B cell (primary cell): ENCODE results near the gene PAFAH1B2. TPM values are rescaled to one million over a fixed set of nuclear protein-coding genes. Genes with fewer than 3 reads are reported as not detected.
A peak's percentile ranks its signal among the peaks of the same experiment; 100 is the strongest.

Source experiments
- ATAC-seq: fragments of 200-7000 bp; cut with Tn5 transposase; one replicate; pipeline ENCODE4 v1.10.0; 2021; ENCODE audit warnings: low read depth, mild to moderate bottlenecking, moderate number of reproducible peaks, moderate library complexity
- CTCF ChIA-PET: fragments of 350-600 bp; sonication (Branson Sonifier 250); formaldehyde crosslinking; loops from one replicate; lab custom pipeline; 2021; ENCODE audit warnings: antibody characterized with exemption, inconsistent platforms; lab: Charles Lee
- POLR2A ChIA-PET: fragments of 350-600 bp; sonication (Branson Sonifier 250); formaldehyde crosslinking; loops from one replicate; lab custom pipeline; 2021; ENCODE audit warnings: antibody characterized with exemption; lab: Charles Lee
- DNase-seq: peaks from one replicate; pipeline ENCODE4 v3.0.0; 2013
- H2AFZ ChIP-seq: 2 replicates; pipeline ENCODE4 v1.6.1; 2012; ENCODE audit warnings: mild to moderate bottlenecking, low read depth, low read length; ENCODE audit not compliant: insufficient read depth, poor library complexity, severe bottlenecking
- H3K27ac ChIP-seq, 2 donors: 1 replicate in 1 of 2; 2 replicates in 1 of 2; pipeline ENCODE4 v1.5.1; 2012 to 2013; ENCODE audit warnings: low read length in 2 of 2, mild to moderate bottlenecking in 2 of 2, moderate library complexity in 1 of 2
- H3K27me3 ChIP-seq, 4 experiments: fragments of 200-600 bp in 1 of 4; sonication (generic) in 1 of 4; replicated peaks in 1 of 4; 1 replicate in 2 of 4; 2 replicates in 2 of 4; pipeline versions ENCODE4 v1.6.1 to v1.7.0; 2013 to 2016; ENCODE audit warnings: low read length in 3 of 4, mild to moderate bottlenecking in 2 of 4, mixed read lengths in 1 of 4, moderate library complexity in 1 of 4; ENCODE audit not compliant: insufficient read depth in 4 of 4, control insufficient read depth in 3 of 4; ENCODE audit errors: control extremely low read depth in 1 of 4
- H3K36me3 ChIP-seq, 2 experiments: replicated peaks in 1 of 2; 1 replicate in 1 of 2; 2 replicates in 1 of 2; pipeline versions ENCODE4 v1.6.1 to v1.7.1; 2013; ENCODE audit warnings: low read length in 1 of 2; ENCODE audit not compliant: insufficient read depth in 2 of 2, control insufficient read depth in 1 of 2; ENCODE audit errors: control extremely low read depth in 1 of 2, extremely low read depth in 1 of 2
- H3K4me1 ChIP-seq, 2 donors: fragments of 200-600 bp in 1 of 2; sonication (generic) in 1 of 2; 1 replicate in 1 of 2; 2 replicates in 1 of 2; pipeline versions ENCODE4 v1.5.1 to v1.6.1; 2013 to 2017; ENCODE audit warnings: low read length in 2 of 2; ENCODE audit not compliant: control insufficient read depth in 2 of 2, insufficient read depth in 2 of 2
- H3K4me2 ChIP-seq: replicated peaks from 2 replicates; pipeline ENCODE3; 2012; ENCODE audit warnings: mild to moderate bottlenecking, low read depth, low read length; ENCODE audit not compliant: poor library complexity, severe bottlenecking
- H3K4me3 ChIP-seq, 5 experiments: fragments of 200-600 bp in 1 of 5; sonication (generic) in 1 of 5; 1 replicate in 3 of 5; 2 replicates in 2 of 5; pipeline versions ENCODE4 v1.5.1 to v1.7.0; 2011 to 2016; ENCODE audit warnings: low read length in 4 of 5, mild to moderate bottlenecking in 4 of 5, low read depth in 2 of 5, control low read depth in 1 of 5, moderate library complexity in 1 of 5; ENCODE audit not compliant: insufficient read depth in 1 of 5; ENCODE audit errors: control extremely low read depth in 1 of 5, extremely low read depth in 1 of 5
- H3K79me2 ChIP-seq: fragments of 200-600 bp; sonication (generic); one replicate; pipeline ENCODE4 v1.6.0; 2016; ENCODE audit warnings: low read length; ENCODE audit not compliant: control insufficient read depth, insufficient read depth
- H3K9ac ChIP-seq: fragments of 200-600 bp; sonication (generic); 2 replicates; pipeline ENCODE4 v1.6.1; 2017; ENCODE audit warnings: mild to moderate bottlenecking, low read length, moderate library complexity
- H3K9me3 ChIP-seq, 3 donors: one replicate each; pipeline versions ENCODE4 v1.6.1 to v1.7.1; 2013; ENCODE audit warnings: low read length in 2 of 3; ENCODE audit not compliant: control insufficient read depth in 2 of 3, insufficient read depth in 1 of 3; ENCODE audit errors: control extremely low read depth in 1 of 3
- H4K20me1 ChIP-seq: 2 replicates; pipeline ENCODE4 v1.6.0; 2012; ENCODE audit warnings: mild to moderate bottlenecking, low read length; ENCODE audit not compliant: insufficient read depth, control insufficient read depth, poor library complexity, severe bottlenecking
- H3K27ac Mint-ChIP-seq: one replicate; pipeline ENCODE4 v1.8.0; 2021; ENCODE audit warnings: mixed read lengths
- H3K27me3 Mint-ChIP-seq: one replicate; pipeline ENCODE4 v1.8.0; 2021; ENCODE audit warnings: mixed read lengths
- H3K4me1 Mint-ChIP-seq: one replicate; pipeline ENCODE4 v1.8.0; 2021; ENCODE audit warnings: mixed read lengths
- H3K4me3 Mint-ChIP-seq: one replicate; pipeline ENCODE4 v1.8.0; 2021; ENCODE audit warnings: mixed read lengths
- H3K9me3 Mint-ChIP-seq: one replicate; pipeline ENCODE4 v1.8.0; 2022; ENCODE audit warnings: mixed read lengths; ENCODE audit not compliant: insufficient read depth
- EZH2 ChIP-seq: IDR thresholded peaks from 2 replicates; pipeline ENCODE4 v1.6.1; 2012; ENCODE audit warnings: borderline replicate concordance, low read depth, mild to moderate bottlenecking, moderate library complexity, low read length; ENCODE audit not compliant: insufficient read depth, poor library complexity, severe bottlenecking
- WGBS: methylation state at CpG from one replicate; pipeline ENCODE4 v1.1.5; 2013; ENCODE audit warnings: missing lambda C conversion rate; ENCODE audit not compliant: insufficient coverage; 5-methylcytosine and 5-hydroxymethylcytosine counted together
- intact Hi-C: fragments of 100-400 bp; cut with micrococcal nuclease; formaldehyde crosslinking; loops from one replicate; pipeline ENCODE4 v1.10.0; 2022
- polyA plus RNA-seq: library from polyadenylated mRNA; depleted of rRNA; stranded (reverse); fragments of >200 nt; gene quantifications from 2 replicates; pipeline ENCODE4 v1.2.3, GENCODE V29; 2012
- total RNA-seq, 2 donors: library from RNA; stranded (reverse); fragments of 120-200 nt in 1 of 2; gene quantifications; 1 replicate in 1 of 2; 2 replicates in 1 of 2; pipeline versions ENCODE4 v1.2.3 to v1.2.4, GENCODE V29; 2013 to 2022
- TF ChIP-seq, protein P1 (sequence below): fragments of 200-600 bp; IDR thresholded peaks from one replicate; pipeline ENCODE4 v1.8.0; 2022; ENCODE audit warnings: antibody characterized with exemption, mild to moderate bottlenecking

PAFAH1B2 gene
- total and polyA plus RNA-seq, 2 donors (not counting 1 experiment from before 2014, with no cell fraction given), result 10.7 to 103 TPM

DNA sequence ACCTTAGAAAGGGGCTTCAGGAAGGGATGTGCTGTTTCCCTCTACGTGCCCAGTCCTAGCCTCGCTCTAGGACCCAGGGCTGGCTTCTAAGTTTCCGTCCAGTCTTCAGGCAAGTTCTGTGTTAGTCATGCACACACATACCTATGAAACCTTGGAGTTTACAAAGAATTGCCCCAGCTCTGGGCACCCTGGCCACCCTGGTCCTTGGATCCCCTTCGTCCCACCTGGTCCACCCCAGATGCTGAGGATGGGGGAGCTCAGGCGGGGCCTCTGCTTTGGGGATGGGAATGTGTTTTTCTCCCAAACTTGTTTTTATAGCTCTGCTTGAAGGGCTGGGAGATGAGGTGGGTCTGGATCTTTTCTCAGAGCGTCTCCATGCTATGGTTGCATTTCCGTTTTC is 52.9 kb downstream of the PAFAH1B2 start:
- Mint-ChIP-seq H3K4me1 (peaks cover 39% of the 10 kb centered on the region), H3K27ac (peak overlapping the region; percentile 75), H3K27me3 (no peaks in the 10 kb centered on the region), H3K9me3 (no peaks in the 10 kb centered on the region), H3K4me3 (no peak overlapping the region)
- Histone ChIP-seq H3K36me3 (peaks cover 0 to 72% of the 10 kb centered on the region in 2 experiments), H3K9ac (no peak overlapping the region), H3K9me3 (no peaks in the 10 kb centered on the region), H4K20me1 (peaks cover 11% of the 10 kb centered on the region), H3K79me2 (peaks cover 5% of the 10 kb centered on the region), H3K4me3 (no peak overlapping the region), H3K4me1 (peaks cover 15 to 40% of the 10 kb centered on the region in 2 donors), H3K27ac (no peak overlapping the region), H3K27me3 (no peaks in the 10 kb centered on the region), H2AFZ (no peak overlapping the region), H3K4me2 (no peak overlapping the region)
- intact Hi-C loops, result no loop called here
- no peak for DNase-seq
- ChIA-PET CTCF (interaction anchor here (1.0 to 3.6 kb wide), 2 partner anchors 15 to 30 kb away, joined by 3 to 26 read pairs; no protein-coding TSS in a partner anchor), POLR2A (no interaction called here)
- ATAC-seq, result no peak
- no peak for TF ChIP-seq EZH2
- TF ChIP-seq, protein P1, sequence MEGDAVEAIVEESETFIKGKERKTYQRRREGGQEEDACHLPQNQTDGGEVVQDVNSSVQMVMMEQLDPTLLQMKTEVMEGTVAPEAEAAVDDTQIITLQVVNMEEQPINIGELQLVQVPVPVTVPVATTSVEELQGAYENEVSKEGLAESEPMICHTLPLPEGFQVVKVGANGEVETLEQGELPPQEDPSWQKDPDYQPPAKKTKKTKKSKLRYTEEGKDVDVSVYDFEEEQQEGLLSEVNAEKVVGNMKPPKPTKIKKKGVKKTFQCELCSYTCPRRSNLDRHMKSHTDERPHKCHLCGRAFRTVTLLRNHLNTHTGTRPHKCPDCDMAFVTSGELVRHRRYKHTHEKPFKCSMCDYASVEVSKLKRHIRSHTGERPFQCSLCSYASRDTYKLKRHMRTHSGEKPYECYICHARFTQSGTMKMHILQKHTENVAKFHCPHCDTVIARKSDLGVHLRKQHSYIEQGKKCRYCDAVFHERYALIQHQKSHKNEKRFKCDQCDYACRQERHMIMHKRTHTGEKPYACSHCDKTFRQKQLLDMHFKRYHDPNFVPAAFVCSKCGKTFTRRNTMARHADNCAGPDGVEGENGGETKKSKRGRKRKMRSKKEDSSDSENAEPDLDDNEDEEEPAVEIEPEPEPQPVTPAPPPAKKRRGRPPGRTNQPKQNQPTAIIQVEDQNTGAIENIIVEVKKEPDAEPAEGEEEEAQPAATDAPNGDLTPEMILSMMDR, result no peak
- WGBS, result 97% methylated on average over 5 of the region's 7 CpGs

DNA sequence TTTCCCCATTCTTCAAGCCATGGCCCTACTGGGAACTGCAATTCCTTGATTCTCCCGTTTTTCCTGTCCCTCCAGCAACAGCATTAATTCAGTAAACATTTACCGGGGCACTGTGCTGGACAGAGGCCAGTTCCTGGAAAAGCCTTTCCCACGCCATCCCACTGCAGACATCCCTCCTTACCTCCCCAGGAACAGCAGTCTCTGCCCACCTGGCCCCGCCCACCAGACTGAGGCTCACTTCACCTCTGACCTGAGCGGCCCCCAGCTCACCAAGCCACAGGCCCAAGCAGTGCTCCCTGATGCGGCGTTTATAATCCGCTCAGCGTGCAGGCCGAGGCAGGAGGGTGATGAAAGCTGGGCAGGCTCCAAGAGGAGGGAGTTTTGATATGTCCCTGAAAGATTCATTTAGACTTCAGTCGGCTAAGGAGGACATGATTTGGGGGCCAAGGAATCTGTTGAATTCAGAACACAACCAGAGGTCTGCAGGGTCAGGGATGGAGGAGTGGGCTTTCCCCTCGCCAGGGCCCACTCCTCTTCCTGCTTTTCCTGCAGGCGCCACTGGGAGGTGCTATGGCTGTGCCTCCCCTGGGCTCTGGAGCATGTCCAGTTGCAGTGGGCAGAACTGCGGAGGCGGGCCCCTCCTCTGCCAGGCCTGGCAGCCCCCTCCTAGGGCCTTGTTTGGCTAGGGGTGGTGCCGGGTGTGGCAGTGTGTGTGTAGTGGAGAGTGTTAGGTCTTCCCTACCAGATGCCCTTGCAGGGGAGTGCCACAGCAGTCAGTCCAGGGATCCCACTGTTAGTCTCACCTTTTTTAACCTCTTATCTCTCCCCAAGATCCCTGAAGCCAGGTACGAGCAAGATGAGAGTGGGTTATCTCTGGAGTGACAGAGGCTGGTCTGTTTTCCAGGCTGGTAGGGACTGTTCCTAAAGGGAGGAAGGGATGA is 53.7 kb downstream of the PAFAH1B2 start:
- H3K27me3 Mint-ChIP-seq, result no peaks in the 10 kb centered on the region
- intact Hi-C loops, result no loop called here
- H3K4me3 Mint-ChIP-seq, result no peak overlapping the region
- POLR2A ChIA-PET, result no interaction called here
- H3K27me3 ChIP-seq, result no peaks in the 10 kb centered on the region
- H3K27ac ChIP-seq, result no peak overlapping the region
- peak overlapping the region; percentile 2 for H3K4me2 ChIP-seq
- H3K4me3 ChIP-seq, result no peak overlapping the region
- ATAC-seq, result peak; percentile 14
- H3K9me3 ChIP-seq, result no peaks in the 10 kb centered on the region
- 91% methylated on average over 15 of the region's 17 CpGs for WGBS
- peaks cover 0 to 69% of the 10 kb centered on the region in 2 experiments for H3K36me3 ChIP-seq
- DNase-seq, result no peak
- no peak overlapping the region for H3K9ac ChIP-seq
- peak overlapping the region; percentile 75 for H3K27ac Mint-ChIP-seq
- no peak for TF ChIP-seq EZH2
- peaks cover 33% of the 10 kb centered on the region for H3K4me1 Mint-ChIP-seq
- peaks cover 11% of the 10 kb centered on the region for H4K20me1 ChIP-seq
- peaks cover 15 to 37% of the 10 kb centered on the region in 2 donors for H3K4me1 ChIP-seq
- H3K79me2 ChIP-seq, result no peaks in the 10 kb centered on the region
- no peak overlapping the region for H2AFZ ChIP-seq
- no peaks in the 10 kb centered on the region for H3K9me3 Mint-ChIP-seq
- CTCF ChIA-PET, result interaction anchor here (1.0 to 3.6 kb wide), 2 partner anchors 16 to 29 kb away, joined by 3 to 26 read pairs; no protein-coding TSS in a partner anchor
